HepG2 (cell line): ENCODE data around the gene SH2D2A. TPM values are rescaled to one million over a fixed set of nuclear protein-coding genes. Genes with fewer than 3 reads are reported as not detected.

Experiments used
- ATAC-seq: fragments of 200-7000 bp; cut with Tn5 transposase; 3 replicates; pipeline ENCODE4 v1.9.1; 2020; ENCODE audit warnings: mild to moderate bottlenecking, moderate library complexity
- BruUV-seq: library from RNA; stranded (reverse); fragments of 400-500 nt; replicated peaks from 2 replicates; lab custom pipeline; 2021; lab: Mats Ljungman, UMichigan
- CTCF ChIA-PET: fragments of 300-600 bp; formaldehyde crosslinking; extraction: SDS; loops from one replicate; lab custom pipeline; 2021; ENCODE audit warnings: low total read pairs, inconsistent platforms, low intra/inter-chr PET ratio; lab: Yijun Ruan, JAX
- POLR2A ChIA-PET: fragments of 350-600 bp; sonication (Branson Sonifier 250); formaldehyde crosslinking; loops from one replicate; lab custom pipeline; 2020; ENCODE audit warnings: antibody characterized with exemption, inconsistent platforms; lab: Yijun Ruan, JAX
- DNase-seq: peaks from one replicate; pipeline ENCODE4 v3.0.0-alpha.2; 2015; ENCODE audit warnings: low spot score
- FAIRE-seq: peaks from 3 replicates; lab custom pipeline; 2011; peaks lifted over from hg19 to GRCh38; lab: Jason Lieb, UNC
- H2AFZ ChIP-seq: one replicate; pipeline ENCODE4 v1.6.1; 2011; ENCODE audit warnings: low read length, inconsistent platforms
- H3K27ac ChIP-seq: fragments of 300-600 bp; 3 replicates; pipeline ENCODE4 v1.8.0; 2011; ENCODE audit warnings: mixed run types, mild to moderate bottlenecking, mixed read lengths, low read length, inconsistent platforms; ENCODE audit not compliant: insufficient read depth; ENCODE audit errors: extremely low read length
- H3K27me3 ChIP-seq, 2 experiments: fragments of 200-600 bp in 1 of 2; 2 replicates in 1 of 2; 3 replicates in 1 of 2; pipeline versions ENCODE4 v1.6.0 to v1.8.0; 2011; ENCODE audit warnings: low read length in 2 of 2, mild to moderate bottlenecking in 2 of 2, moderate library complexity in 2 of 2, inconsistent platforms in 1 of 2; ENCODE audit not compliant: insufficient read depth in 2 of 2, control insufficient read depth in 1 of 2
- H3K36me3 ChIP-seq, 2 experiments: fragments of 200-600 bp in 1 of 2; replicated peaks in 1 of 2; 2 replicates in 1 of 2; 3 replicates in 1 of 2; pipeline versions ENCODE4 v1.5.1 to v1.8.0; 2011; ENCODE audit warnings: low read length in 2 of 2, inconsistent platforms in 1 of 2; ENCODE audit not compliant: insufficient read depth in 2 of 2, control insufficient read depth in 1 of 2
- H3K4me1 ChIP-seq: 2 replicates; pipeline ENCODE4 v1.5.1; 2012; ENCODE audit warnings: low read length, inconsistent platforms; ENCODE audit not compliant: insufficient read depth
- H3K4me2 ChIP-seq: 2 replicates; pipeline ENCODE4 v1.6.0; 2011; ENCODE audit warnings: low read depth, low read length, inconsistent platforms
- H3K4me3 ChIP-seq, 3 experiments: fragments of 200-600 bp in 1 of 3; sonication (generic), shearing (Covaris generic) in 1 of 3; replicated peaks in 1 of 3; 2 replicates each; pipeline ENCODE4 v1.5.1; 2011 to 2016; ENCODE audit warnings: low read length in 3 of 3, inconsistent platforms in 2 of 3, low read depth in 2 of 3, mild to moderate bottlenecking in 2 of 3, control low read depth in 1 of 3, mixed read lengths in 1 of 3; ENCODE audit not compliant: insufficient read depth in 1 of 3
- H3K79me2 ChIP-seq: one replicate; pipeline ENCODE4 v1.6.1; 2011; ENCODE audit warnings: low read length, inconsistent platforms; ENCODE audit not compliant: insufficient read depth
- H3K9ac ChIP-seq: 2 replicates; pipeline ENCODE4 v1.6.0; 2011; ENCODE audit warnings: mild to moderate bottlenecking, low read depth, low read length, inconsistent platforms; ENCODE audit not compliant: insufficient read depth
- H3K9me3 ChIP-seq: 2 replicates; pipeline ENCODE4 v1.5.1; 2012; ENCODE audit warnings: mild to moderate bottlenecking, low read length
- H4K20me1 ChIP-seq: 2 replicates; pipeline ENCODE4 v1.6.0; 2011; ENCODE audit warnings: inconsistent platforms, mild to moderate bottlenecking, low read length, moderate library complexity; ENCODE audit not compliant: insufficient read depth
- BRF2 ChIP-seq: sonication (generic); formaldehyde crosslinking; IDR thresholded peaks from 2 replicates; pipeline ENCODE4 v1.8.1; 2022; ENCODE audit warnings: mild to moderate bottlenecking, missing genetic modification reagents
- GPBP1L1 ChIP-seq: sonication (generic); formaldehyde crosslinking; IDR thresholded peaks from 2 replicates; pipeline ENCODE4 v1.5.0; 2020; ENCODE audit warnings: mild to moderate bottlenecking, missing genetic modification reagents
- IKZF5 ChIP-seq: IDR thresholded peaks from 2 replicates; pipeline ENCODE4 v1.6.1; 2018; ENCODE audit warnings: missing genetic modification reagents, mild to moderate bottlenecking, missing compliant biosample characterization
- MAFF ChIP-seq: IDR thresholded peaks from 2 replicates; pipeline ENCODE4 v1.6.1; 2011; ENCODE audit warnings: low read depth, low read length, improper control_type of control experiment
- NR3C1 ChIP-seq: sonication (generic); formaldehyde crosslinking; IDR thresholded peaks from 2 replicates; pipeline ENCODE4 v1.4.0; 2020; ENCODE audit warnings: missing genetic modification reagents
- POGK ChIP-seq: sonication (generic); formaldehyde crosslinking; conservative IDR thresholded peaks from 2 replicates; pipeline ENCODE4 v1.8.0; 2022; ENCODE audit warnings: mild to moderate bottlenecking, moderate library complexity, missing genetic modification reagents
- PREB ChIP-seq: sonication (generic); formaldehyde crosslinking; IDR thresholded peaks from 2 replicates; pipeline ENCODE4 v1.4.0; 2020; ENCODE audit warnings: missing genetic modification reagents
- SRY ChIP-seq: sonication (generic); formaldehyde crosslinking; IDR thresholded peaks from 2 replicates; pipeline ENCODE4 v1.8.0; 2022; ENCODE audit warnings: mild to moderate bottlenecking, missing genetic modification reagents
- TEF ChIP-seq: sonication (generic); formaldehyde crosslinking; IDR thresholded peaks from 2 replicates; pipeline ENCODE4 v1.5.0; 2020; ENCODE audit warnings: missing genetic modification reagents
- THRA ChIP-seq: sonication (generic); formaldehyde crosslinking; IDR thresholded peaks from 2 replicates; pipeline ENCODE4 v1.4.0; 2020; ENCODE audit warnings: missing genetic modification reagents, borderline replicate concordance
- ZFP90 ChIP-seq: sonication (generic); formaldehyde crosslinking; IDR thresholded peaks from 2 replicates; pipeline ENCODE4 v1.8.0; 2022; ENCODE audit warnings: missing genetic modification reagents, mild to moderate bottlenecking, inconsistent platforms, borderline replicate concordance
- ZNF260 ChIP-seq: sonication (generic); formaldehyde crosslinking; IDR thresholded peaks from 2 replicates; pipeline ENCODE4 v1.4.0; 2020; ENCODE audit warnings: missing genetic modification reagents, low read depth, mild to moderate bottlenecking, borderline replicate concordance
- ZNF546 ChIP-seq: sonication (generic); formaldehyde crosslinking; conservative IDR thresholded peaks from 2 replicates; pipeline ENCODE4 v1.8.1; 2023; ENCODE audit warnings: mild to moderate bottlenecking, missing genetic modification reagents
- ZNF747 ChIP-seq: sonication (generic); formaldehyde crosslinking; IDR thresholded peaks from 2 replicates; pipeline ENCODE4 v1.8.1; 2023; ENCODE audit warnings: missing genetic modification reagents, mild to moderate bottlenecking, borderline replicate concordance
- ZNF788 ChIP-seq: sonication (generic); formaldehyde crosslinking; IDR thresholded peaks from 2 replicates; pipeline ENCODE4 v1.5.0; 2020; ENCODE audit warnings: mild to moderate bottlenecking, missing genetic modification reagents, borderline replicate concordance
- WGBS: methylation state at CpG from one replicate; pipeline ENCODE4 v1.1.6; 2017; ENCODE audit warnings: low lambda C conversion rate; 5-methylcytosine and 5-hydroxymethylcytosine counted together
- in situ Hi-C: cut with HindIII; loops from 2 replicates; pipeline ENCODE4 v1.10.0; 2017; ENCODE audit warnings: low pct_unique_long_range_greater_than_20kb; ENCODE audit not compliant: extremely low pct_ligation_motif_present
- intact Hi-C: fragments of 100-400 bp; cut with micrococcal nuclease; formaldehyde crosslinking; loops from one replicate; pipeline ENCODE4 v1.10.0; 2022; ENCODE audit not compliant: unreplicated experiment
- polyA plus RNA-seq, 8 experiments: library from polyadenylated mRNA; depleted of rRNA in 3 of 8; stranded (reverse) in 7 of 8; unstranded in 1 of 8; fragments of >200 nt; fragmentation: Illumina TruSeq in 4 of 8; extraction: Trizol in 4 of 8; gene quantifications; 2 replicates each; pipeline versions ENCODE4 v1.2.1 to v1.2.3, GENCODE V29; 2011 to 2016; ENCODE audit warnings: low read depth in 4 of 8, missing spikeins in 1 of 8, mixed read lengths in 1 of 8; ENCODE audit not compliant: insufficient read depth in 1 of 8
- total RNA-seq, 5 experiments: library from RNA; depleted of rRNA; stranded (reverse); fragments of >200 nt; fragmentation: Illumina TruSeq; extraction: Trizol; gene quantifications; 2 replicates each; pipeline ENCODE4 v1.2.3, GENCODE V29; 2016; ENCODE audit warnings: low read depth in 1 of 5

The SH2D2A gene
- total and polyA plus RNA-seq, 2 of the 13 experiments (the other 11 are each of a cell fraction or from before 2014, with no cell fraction given), result 0.57 to 0.73 TPM

- no peak for FAIRE-seq
- intact Hi-C loops (no loop called here), in situ Hi-C loops (no loop called here)
- no peaks in the 10 kb centered on the region for H4K20me1 ChIP-seq
- TF ChIP-seq GPBP1L1 (CRISPR knock-in tag), result no peak
- TF ChIP-seq ZNF260 (CRISPR knock-in tag), result no peak
- TF ChIP-seq IKZF5 (CRISPR knock-in tag), result no peak
- no peak for TF ChIP-seq ZNF788
- no peak for TF ChIP-seq BRF2 (CRISPR knock-in tag)
- no peak for TF ChIP-seq THRA (CRISPR knock-in tag)
- TF ChIP-seq ZNF546 (CRISPR knock-in tag), result no peak
- no peak for TF ChIP-seq PREB (CRISPR knock-in tag)
- no peak for TF ChIP-seq TEF
- TF ChIP-seq MAFF, result no peak
- no peak for TF ChIP-seq POGK (CRISPR knock-in tag)
- no peak for TF ChIP-seq ZFP90 (CRISPR knock-in tag)
- no peak for TF ChIP-seq ZNF747 (CRISPR knock-in tag)
- TF ChIP-seq NR3C1, result no peak
- TF ChIP-seq SRY, result no peak
- ChIA-PET CTCF (no interaction called here), POLR2A (no interaction called here)
- H3K36me3 ChIP-seq, result no peaks in the 10 kb centered on the region
- ATAC-seq, result no peak
- 0% methylated on average over 4 of the region's 4 CpGs for WGBS
- no peaks in the 10 kb centered on the region for H3K9me3 ChIP-seq
- H3K79me2 ChIP-seq, result no peaks in the 10 kb centered on the region
- BruUV-seq, result no TSS peak
- no peak overlapping the region for H3K27ac ChIP-seq
- H2AFZ ChIP-seq, result no peak overlapping the region
- DNase-seq, result no peak
- no peak overlapping the region for H3K9ac ChIP-seq
- no peak overlapping the region for H3K4me3 ChIP-seq
- H3K4me2 ChIP-seq, result no peak overlapping the region
- no peaks in the 10 kb centered on the region for H3K4me1 ChIP-seq
- peaks cover under 1 to 30% of the 10 kb centered on the region in 2 experiments; a peak in 4 of 5 replicates for H3K27me3 ChIP-seq
Measured at GRCh38 chr1:156821801-156822200, 5.2 kb upstream of the SH2D2A start.
